NK-92 (cell line): ENCODE data around the gene ACSM2B.
"Not testable (repeated sequence)": the region's sequence is repeated elsewhere in the genome, so short reads cannot be mapped to it uniquely, and the experiment has no call there.

Experiments used
- DNase-seq: peaks from one replicate; lab custom pipeline; 2025; ENCODE audit not compliant: unreplicated experiment; lab: John Stamatoyannopoulos, UW

Gene ACSM2B

DNA sequence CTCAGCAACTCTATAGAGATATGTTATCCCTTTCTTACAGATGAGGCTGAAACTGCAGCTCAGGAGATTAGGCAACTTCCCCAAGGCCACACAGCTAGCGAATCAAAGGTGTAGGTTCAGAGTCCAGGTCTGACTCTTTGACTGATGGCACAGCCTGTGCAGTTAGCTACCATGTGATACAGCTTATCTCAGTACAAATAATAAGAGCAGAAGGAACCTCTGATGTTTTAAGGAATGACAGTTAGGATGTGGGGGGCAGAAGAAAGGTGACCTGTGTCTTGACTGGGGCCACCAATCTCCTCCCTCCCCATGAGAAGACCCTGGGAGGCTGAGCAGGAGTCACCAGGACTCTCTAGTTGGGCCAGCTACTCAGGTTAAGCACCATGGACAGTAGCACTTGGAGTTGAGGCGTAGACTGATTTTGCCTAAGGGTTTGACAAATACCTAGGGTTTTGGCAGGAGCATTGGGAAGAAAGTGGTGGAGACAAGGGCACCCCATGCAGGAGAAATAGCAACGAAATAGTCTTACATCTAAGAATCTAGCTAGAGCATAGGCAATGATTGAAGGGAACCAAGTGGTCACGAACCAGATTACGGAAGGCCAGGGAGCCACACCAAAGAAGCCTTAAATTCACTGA lies 22.8 kb upstream of the ACSM2B start:
- DNase-seq = no peak

DNA sequence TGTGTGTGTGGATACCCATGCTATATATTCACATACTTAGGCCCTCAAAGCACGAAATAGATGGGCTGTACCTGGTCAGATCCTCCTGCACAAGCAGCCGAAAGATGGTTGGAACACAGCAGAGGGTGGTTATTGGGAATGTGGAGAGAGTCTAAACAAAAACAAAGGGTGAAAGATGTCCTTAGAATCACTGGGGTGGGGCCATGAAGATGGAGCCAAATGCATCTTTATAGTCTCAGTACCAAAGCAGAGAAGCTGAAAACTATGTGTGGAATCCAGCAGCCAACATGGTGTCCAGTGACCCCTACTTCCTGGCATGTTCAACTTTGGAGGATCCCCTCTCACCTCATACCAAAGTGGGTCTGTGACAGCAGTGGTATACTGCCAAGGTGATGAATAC lies 19.5 kb upstream of the ACSM2B start:
- not testable (repeated sequence) for DNase-seq

DNA sequence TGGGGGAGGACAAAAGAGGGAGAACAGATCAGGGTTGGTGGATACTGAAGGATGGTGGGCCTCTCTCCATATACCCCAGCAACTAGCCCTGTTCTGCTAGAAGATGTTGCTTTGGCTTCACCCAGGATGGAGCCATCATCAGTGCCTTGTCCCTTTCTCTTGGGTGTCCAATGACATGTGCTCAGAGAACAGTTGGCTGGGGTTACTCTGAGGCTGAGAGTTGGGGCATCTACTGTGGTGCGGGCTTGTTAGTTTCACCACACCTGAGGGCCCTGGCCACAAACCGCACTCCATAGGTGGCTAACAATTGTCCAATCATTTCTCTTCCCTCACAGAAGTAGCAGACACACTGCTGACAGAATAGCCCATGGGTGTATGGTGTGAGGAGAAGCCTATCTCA lies 18.9 kb upstream of the ACSM2B start:
- DNase-seq = not testable (repeated sequence)

- not testable (repeated sequence) for DNase-seq
Observed at GRCh38 chr16:20592780-20593179, 16.6 kb upstream of the ACSM2B start.

DNA sequence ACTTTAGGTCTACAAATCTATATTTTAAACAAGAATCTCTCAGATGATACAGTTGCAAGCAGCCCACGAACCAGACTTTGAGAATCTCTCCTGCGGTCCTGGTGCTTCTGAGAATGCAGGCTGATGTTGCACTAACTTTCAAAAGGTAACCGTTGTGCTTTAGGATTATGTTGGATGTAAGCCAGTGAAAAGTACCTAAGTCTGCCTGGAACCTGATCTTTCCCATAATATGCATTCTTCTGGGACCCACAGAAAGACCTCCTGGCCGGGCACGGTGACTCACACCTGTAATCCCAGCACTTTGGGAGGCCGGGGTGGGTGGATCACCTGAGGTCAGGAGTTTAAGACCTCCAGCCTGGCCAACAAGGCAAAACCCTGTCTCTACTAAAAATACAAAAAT lies 13.3 kb upstream of the ACSM2B start:
- DNase-seq = not testable (repeated sequence)

DNA sequence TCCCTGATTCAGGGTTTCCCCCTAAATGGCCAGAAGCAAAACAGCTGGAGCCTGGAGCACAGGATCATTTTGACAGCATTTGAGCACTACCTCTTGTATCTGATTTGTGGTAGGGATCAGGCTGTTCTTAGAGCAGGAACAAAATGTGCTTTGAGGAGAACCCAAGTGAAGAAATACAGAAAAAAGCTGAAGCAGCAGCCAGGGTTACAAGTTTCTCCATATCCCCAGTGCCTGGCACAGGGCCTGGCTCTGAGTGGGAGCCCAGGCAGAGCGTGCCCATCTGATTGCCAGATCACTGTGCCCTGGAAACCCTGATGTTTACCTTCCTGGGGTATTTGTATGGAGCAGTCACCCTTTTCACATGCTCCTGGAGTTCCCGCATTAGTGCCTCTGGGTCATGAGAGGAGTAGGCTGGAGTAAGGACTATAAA lies 11.5 kb upstream of the ACSM2B start:
- DNase-seq = not testable (repeated sequence)

GRCh38 chr16:20586716-20587115 lies 10.5 kb upstream of the ACSM2B start:
- DNase-seq = not testable (repeated sequence)

GRCh38 chr16:20586112-20586511 lies 9.9 kb upstream of the ACSM2B start:
- not testable (repeated sequence) for DNase-seq

GRCh38 chr16:20580487-20581259 lies 4.5 kb upstream of the ACSM2B start:
- DNase-seq = not testable (repeated sequence)

- not testable (repeated sequence) for DNase-seq
Observed at GRCh38 chr16:20578091-20578490, 1.9 kb upstream of the ACSM2B start.

- not testable (repeated sequence) for DNase-seq
Observed at GRCh38 chr16:20569117-20569651, 7.0 kb downstream of the ACSM2B start.

GRCh38 chr16:20568404-20568803 lies 7.8 kb downstream of the ACSM2B start:
- no peak for DNase-seq

DNA sequence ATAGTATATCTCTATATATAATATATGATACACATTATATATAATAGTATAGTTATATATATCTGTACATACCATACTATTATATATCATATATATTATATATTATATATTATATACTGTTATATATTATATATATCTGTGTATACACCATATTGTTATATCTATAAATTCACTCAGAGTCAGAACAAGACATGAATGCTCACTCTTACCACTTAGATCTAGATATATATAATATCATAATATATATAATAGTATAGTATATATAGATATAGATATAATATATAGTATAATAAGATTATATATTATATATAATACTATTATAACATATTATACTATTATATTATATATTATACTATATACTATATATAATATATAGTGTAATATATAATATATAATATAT lies 9.3 kb downstream of the ACSM2B start:
- no peak for DNase-seq

GRCh38 chr16:20565334-20565733 lies 10.8 kb downstream of the ACSM2B start:
- DNase-seq = not testable (repeated sequence)

DNA sequence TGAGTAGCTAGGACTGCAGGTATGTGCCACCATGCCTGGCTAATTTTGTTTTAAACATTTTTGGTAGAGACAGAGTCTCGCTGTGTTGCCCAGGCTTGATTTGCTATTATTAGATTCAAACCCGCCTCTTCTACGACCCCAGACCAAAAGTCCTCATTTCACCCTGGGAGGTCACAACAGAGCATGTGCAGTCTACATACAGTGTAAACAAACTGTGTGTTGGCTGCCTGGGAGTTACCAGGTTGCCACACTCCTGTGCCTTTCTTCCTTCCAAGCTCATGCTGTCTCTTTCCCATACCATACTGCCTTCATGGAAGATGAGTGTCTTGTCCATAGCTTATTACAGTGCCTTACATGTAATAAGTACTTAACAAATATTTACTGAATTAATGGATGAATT lies 11.9 kb downstream of the ACSM2B start:
- not testable (repeated sequence) for DNase-seq

- DNase-seq = not testable (repeated sequence)
Observed at GRCh38 chr16:20555628-20556027, 20.5 kb downstream of the ACSM2B start.

DNA sequence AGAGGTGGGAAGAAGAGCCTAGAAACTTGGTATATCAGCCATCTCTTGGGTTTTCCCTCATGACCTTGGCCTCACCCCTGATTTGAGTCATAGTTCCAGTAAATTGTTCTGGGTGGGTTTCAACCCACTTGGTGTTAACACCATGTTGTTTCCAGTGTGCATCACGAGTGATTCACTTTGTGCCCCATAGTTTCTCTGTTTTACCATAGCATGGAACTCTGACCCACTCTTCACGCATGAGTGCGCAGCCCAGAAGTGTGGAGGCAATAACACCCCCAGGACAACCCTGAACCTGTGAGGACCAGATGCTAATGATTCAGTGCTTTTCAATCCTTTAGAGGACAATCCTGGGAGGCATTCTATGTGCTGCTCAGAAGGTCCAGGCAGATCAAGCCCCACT lies 21.5 kb downstream of the ACSM2B start:
- DNase-seq = not testable (repeated sequence)

DNA sequence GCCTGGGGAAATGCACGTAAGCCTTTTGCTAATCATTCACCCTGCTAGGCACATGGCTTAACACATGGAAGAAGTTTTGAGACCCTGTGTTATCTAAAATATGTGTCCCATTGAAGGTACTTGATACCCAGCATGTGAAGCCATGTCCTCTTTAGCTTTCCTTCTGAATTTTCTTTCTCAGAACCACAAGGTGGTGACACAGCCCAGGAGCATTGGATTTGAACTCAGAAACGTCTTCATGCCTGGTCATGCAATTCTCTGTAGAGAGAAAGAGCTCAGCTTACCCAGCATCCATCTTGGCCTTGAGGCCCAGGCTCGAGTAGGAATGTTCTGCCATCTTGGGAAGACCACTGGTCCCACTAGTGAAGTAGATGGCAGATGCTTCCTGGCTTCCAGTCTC lies 22.7 kb downstream of the ACSM2B start:
- DNase-seq = not testable (repeated sequence)

DNA sequence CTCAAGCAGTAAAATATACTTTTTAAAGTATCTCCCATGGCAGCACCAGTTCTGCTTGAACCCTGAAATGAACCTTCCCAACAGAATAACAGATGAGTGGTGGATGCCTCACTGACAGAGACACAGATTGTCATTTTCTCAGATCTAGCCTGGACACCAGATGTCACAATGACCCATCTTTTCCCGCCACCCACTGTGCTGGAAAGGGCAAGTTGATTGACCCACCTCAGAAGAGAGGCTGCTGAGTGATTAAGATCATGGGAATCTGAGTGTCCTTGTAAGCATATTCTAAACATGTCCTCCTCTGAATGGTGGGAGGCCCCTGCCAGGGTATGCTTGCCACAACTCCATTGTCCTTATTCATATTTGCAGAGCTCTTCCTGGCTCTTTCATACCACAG lies 29.2 kb downstream of the ACSM2B start:
- not testable (repeated sequence) for DNase-seq

DNA sequence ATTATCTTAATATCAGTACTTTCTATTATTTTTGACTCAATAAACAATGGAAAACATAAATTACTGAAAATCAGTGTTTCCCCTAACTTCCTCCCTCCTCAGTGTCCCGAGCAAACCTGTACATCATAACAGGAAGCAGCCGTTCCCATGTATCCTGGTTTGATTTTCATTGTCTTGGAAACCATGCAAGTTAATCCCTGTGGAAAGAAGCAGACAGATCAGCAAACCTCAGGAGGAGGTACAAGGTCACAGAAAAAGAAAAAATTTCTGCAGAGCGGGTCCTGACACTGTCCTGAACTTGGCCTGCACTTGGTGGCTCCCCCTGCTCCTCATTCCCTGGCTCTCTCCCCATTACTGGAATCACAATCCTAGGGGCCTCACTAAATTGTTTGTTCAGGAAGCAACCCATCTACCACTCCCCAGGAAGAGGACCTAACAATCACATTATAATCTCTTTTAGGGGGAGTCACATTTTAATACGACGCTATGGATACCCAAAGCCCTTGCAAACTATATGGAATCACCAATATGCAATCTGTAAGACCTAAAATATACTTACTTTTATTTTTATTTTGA lies 29.8 kb downstream of the ACSM2B start:
- not testable (repeated sequence) for DNase-seq

DNA sequence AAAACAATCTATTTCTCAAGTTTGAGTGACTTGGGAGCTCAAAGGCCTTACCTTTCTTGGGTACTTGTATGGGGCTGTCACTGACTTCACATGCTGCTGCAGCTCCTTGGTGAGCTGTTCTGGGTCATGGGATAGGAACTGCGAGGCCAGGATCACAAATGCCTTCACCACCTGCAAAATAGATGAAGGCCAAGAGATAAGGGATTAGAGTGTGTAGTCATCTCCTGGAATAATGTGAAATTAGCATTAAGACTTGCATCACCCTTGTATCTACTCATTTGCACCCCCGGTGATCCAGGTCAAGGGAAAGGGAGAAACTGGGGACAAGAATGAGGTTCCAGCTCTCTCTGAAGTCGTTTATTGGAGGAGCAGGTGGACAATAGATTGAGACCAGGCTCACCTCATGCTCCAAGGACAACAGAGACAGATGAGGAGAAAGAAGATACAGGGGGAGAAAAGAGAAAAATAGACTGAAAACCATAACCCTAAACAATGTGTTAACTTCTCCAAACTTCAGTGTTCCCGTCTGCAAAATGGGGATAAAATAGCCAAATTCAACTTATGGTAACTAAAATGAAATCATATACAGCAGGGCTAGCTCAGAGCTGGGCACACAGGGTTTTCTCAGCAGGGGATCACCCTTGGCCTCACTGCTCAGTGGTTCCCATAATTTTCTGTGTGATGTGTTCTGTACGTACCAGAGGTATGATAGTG lies 35.4 kb downstream of the ACSM2B start:
- not testable (repeated sequence) for DNase-seq
